LNCaP clone FGC (cell line): ENCODE measurements around the gene MAGI2.

Experiments used
- DNase-seq: peaks from one replicate; pipeline ENCODE4 v3.0.0-alpha.2; 2011; ENCODE audit warnings: low read depth
- H3K4me3 ChIP-seq: 2 replicates; pipeline ENCODE4 v1.5.1; 2011; ENCODE audit warnings: mild to moderate bottlenecking, low read depth, low read length, control low read depth
- CTCF ChIP-seq: IDR thresholded peaks from 2 replicates; pipeline ENCODE4 v1.5.1; 2012; ENCODE audit warnings: mild to moderate bottlenecking; ENCODE audit not compliant: control insufficient read depth, insufficient read depth; ENCODE audit errors: extremely low read depth

The MAGI2 gene

GRCh38 chr7:79410345-79410744 is 43.1 kb downstream of the MAGI2 start:
- DNase-seq: no peak
- no peak overlapping the region for H3K4me3 ChIP-seq
- TF ChIP-seq CTCF: no peak

- no peak overlapping the region for H3K4me3 ChIP-seq
- no peak for TF ChIP-seq CTCF
- no peak for DNase-seq
These were observed 46.1 kb downstream of the MAGI2 start for GRCh38 chr7:79407351-79407750.

- no peak overlapping the region for H3K4me3 ChIP-seq
- DNase-seq: no peak
- TF ChIP-seq CTCF: no peak
These were observed 47.1 kb downstream of the MAGI2 start for GRCh38 chr7:79406371-79406770.

- no peak for DNase-seq
- TF ChIP-seq CTCF: no peak
- H3K4me3 ChIP-seq: no peak overlapping the region
These were observed 48.1 kb downstream of the MAGI2 start for GRCh38 chr7:79405368-79405767.

- TF ChIP-seq CTCF: no peak
- DNase-seq: no peak
- H3K4me3 ChIP-seq: no peak overlapping the region
These were observed 49.6 kb downstream of the MAGI2 start for GRCh38 chr7:79403879-79404278.

GRCh38 chr7:79403451-79403850 is 50.0 kb downstream of the MAGI2 start:
- no peak overlapping the region for H3K4me3 ChIP-seq
- no peak for TF ChIP-seq CTCF
- no peak for DNase-seq

- no peak for DNase-seq
- H3K4me3 ChIP-seq: no peak overlapping the region
- no peak for TF ChIP-seq CTCF
These were observed 52.2 kb downstream of the MAGI2 start for GRCh38 chr7:79401254-79401653.
